HL-60/S4 treated with phorbol 12-myristate 13-acetate at 8.2 ng/mL for 4 days and 3 days (cell line): Measurements from ENCODE around the gene INMT.
"Not testable (repeated sequence)": the region's sequence is repeated elsewhere in the genome, so short reads cannot be mapped to it uniquely, and the experiment has no call there.

Source experiments
- in situ Hi-C: fragments of 300-500 bp; cut with MboI; formaldehyde crosslinking; loops from 2 replicates; pipeline ENCODE4 v1.15.0; 2022; ENCODE audit warnings: low sequenced_read_pairs

The INMT gene

DNA sequence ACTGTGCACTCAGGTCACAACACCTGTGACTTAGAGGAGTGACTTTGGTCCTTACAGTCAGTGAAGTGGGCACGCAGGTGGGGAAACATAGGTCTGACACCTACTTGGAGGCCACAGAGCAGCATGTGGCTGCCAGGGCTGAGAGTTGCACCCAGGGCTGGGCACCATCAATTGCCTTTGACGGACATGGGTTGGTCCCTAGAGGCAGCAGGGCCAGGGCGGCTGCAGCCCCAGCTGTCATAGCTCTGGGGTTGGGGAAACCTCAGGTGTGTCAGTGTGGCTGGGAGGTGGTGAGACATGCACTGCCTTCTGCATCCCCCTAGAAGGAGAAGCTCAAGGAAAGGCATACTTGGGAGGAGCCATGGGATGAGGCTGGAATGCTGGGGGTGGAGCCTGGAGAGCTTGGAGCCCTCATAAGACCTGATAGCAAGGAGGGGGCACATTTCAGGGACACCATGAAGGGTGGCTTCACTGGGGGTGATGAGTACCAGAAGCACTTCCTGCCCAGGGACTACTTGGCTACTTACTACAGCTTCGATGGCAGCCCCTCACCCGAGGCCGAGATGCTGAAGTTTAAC lies at the start of gene INMT:
INMT (plus strand) TSS at position 440 of the 578 bp plus-strand sequence; CDS start at position 456, 16 bp downstream.
- in situ Hi-C loops, result no loop called here

DNA sequence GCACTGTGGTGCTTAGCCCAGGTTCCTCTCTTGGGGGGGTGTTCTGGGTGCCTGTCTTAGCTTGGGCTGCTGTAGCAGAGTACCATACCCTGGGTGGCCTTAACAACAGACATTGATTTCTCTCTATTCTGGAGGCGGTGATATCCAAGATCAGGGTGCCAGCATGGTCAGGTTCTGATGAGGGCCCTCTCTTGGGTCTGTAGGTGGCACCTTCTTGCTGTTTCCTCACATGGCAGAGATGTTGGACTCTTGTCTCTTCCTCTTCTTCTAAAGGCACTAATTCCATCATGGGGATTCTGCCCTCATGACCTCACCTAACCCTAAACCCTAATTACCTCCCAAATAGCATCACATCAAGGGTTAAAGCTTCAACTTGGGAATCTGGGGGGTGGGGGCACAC lies 49.7 kb upstream of the INMT start:
- in situ Hi-C loops, result no loop called here

GRCh38 chr7:30703756-30704155 lies 48.2 kb upstream of the INMT start:
- in situ Hi-C loops, result no loop called here

DNA sequence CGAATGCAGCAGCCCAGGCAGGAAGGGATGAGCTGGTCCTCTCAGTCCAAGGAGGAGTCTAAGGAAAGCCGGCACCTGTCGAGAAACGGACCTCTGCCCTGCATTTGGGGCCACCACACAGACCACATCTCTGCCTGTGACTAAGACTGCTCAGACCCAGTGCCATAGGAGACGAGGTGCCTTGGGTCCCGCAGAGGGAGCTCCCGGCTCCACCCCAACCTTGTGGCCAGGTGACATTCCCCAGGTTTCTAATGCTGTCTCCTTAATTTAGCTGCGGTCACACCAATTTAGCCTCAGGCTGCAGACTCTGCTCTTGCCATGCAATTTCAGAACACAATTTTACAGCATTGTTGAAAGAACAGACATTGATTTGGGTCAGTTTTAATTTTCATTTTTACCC lies 46.9 kb upstream of the INMT start:
- in situ Hi-C loops, result no loop called here

DNA sequence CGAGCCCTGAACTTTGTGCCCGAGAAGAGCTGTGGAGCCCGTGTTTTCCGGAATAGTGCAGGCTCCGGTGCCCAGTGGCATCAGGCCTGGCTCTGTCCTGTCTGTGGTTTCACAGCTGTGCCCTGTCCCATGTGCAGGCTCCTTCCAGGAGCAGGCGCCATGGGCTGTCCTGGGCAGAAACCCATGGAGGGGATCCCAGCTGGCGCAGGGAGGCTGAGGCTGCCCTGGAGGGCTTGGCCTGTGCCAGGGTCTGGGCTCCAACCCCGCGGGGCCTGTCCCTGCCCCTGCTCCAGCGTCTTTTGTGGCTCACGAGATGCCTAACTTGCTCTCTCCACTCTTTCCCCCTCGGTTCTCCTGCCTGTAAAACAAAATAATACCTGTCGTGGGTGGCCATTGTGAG lies 46.3 kb upstream of the INMT start:
- in situ Hi-C loops, result no loop called here

DNA sequence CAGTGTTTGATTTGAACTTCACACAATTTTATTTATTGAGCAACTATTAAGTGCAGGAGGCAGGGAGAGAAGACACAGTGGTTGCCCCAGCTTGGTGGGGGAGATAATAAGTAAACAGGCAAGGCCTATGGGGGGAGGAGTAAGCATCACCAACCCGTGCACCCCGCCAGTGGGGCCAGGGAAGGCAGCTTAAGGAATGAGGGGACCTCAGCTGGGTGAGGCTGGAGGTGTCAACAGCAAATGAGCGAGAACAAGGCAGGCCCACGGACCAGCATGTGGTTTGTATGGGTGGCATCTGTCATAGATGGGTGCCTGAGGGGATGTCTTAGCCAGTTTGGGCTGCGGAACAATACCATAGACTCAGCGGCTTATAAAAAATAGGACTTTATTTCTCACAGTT lies 45.6 kb upstream of the INMT start:
- in situ Hi-C loops, result no loop called here

DNA sequence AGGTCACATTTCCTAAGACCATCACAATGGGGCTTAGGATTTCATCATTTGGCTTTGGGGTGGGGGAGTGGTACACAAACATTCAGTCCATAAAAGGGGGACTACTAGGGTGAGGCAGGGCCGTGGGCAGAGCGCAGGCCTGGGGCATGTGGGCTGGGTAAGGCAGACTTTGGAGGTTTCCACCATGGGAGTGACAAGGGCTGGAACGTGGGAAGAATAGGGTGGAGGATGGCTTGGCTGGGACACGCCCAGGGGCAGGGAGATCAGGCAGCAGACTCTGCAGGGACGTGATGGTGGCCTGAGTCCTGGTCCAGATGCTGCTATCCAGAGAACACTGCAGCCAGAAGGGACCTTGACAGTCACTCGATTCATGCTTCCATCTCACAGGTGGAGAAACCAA lies 45.0 kb upstream of the INMT start:
- in situ Hi-C loops, result no loop called here

DNA sequence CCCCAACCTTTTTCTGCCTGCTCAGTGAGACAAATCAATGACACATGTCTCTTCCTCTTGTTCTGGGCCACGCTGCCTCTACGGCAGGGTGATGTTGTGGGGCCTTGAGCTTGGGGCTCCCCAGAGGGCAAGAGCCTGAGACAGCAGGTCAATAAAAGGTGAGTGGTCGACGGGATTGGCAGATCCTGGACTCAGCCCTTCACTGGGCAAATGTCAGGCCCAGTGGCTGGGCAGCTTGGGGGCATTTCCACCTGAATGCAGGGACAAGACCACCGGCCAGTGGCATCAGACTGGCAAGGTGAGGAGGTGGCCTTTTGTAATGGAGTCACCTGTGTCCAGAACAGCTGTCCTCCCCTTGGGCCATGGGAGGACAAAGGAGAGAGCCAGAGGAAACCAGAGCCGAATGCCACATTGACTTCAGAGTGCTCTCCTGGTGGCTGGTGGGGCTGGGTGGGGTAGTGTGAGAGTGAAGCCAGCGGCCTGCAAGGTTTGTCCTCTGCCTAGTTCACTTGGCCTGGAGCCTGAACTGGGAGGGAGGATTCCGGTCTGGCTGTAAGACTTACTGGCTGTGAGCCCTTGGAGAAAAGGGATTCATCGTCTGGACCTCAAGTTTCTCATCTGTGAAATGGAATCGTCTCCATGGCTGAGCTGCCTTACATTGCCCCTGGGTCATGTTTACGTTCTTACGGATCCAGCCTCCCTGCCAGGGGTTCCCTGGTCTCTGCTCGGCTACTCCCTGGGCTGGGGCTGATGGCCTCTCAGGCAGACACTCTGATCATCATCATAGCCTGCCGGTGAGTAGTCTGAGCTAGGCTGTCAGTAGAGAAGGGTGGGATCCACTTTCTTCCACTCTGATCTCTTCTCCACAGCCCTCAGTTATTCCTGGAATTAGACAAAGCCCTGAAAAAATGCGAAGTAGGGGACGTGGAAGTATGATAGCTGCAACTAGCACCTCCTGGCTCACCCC lies 44.3 kb upstream of the INMT start:
- in situ Hi-C loops, result no loop called here

GRCh38 chr7:30708412-30708811 lies 43.5 kb upstream of the INMT start:
- in situ Hi-C loops, result no loop called here

- in situ Hi-C loops, result no loop called here
Observed at GRCh38 chr7:30708983-30709382, 43.0 kb upstream of the INMT start.

DNA sequence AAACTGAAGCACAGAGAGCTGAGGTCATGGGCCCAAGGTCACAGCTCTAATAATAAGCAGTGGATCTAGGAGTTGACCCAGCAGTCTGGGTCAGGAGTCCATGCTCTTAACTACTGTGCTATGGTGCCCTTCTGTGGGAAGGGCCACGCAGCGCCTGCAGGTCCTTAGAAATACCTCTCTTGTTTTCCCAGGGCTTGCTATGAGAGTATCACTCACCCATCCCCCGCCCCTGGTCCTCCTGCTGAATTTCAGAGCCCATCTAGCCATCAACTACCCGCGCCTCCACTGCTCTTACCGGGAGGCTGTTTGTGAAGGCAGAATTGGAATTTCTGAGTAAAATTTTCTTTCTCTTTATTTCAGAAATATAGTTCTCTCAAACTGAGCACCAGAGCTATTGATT lies 42.4 kb upstream of the INMT start:
- in situ Hi-C loops, result no loop called here

GRCh38 chr7:30710669-30711068 lies 41.3 kb upstream of the INMT start:
- in situ Hi-C loops, result no loop called here

- in situ Hi-C loops, result no loop called here
Observed at GRCh38 chr7:30713392-30713791, 38.5 kb upstream of the INMT start.

DNA sequence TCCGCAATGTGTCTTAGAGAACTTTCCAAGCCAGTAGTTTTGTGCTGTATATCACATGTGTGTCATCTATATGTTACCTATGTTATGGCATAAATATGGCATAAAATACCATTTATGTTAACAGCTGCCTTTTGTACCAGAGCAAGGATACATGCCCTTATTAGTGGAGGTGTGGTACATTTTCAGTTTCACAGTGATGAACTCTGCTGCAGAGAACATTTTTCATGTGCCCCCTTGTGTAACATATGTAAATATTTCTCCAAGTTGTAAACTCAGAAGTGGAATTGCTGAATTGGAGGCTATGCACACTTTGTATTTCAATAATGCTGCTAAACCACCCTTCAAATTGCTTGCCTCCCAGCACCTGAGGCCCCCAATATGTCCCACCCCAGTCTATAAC lies 37.8 kb upstream of the INMT start:
- in situ Hi-C loops, result no loop called here

DNA sequence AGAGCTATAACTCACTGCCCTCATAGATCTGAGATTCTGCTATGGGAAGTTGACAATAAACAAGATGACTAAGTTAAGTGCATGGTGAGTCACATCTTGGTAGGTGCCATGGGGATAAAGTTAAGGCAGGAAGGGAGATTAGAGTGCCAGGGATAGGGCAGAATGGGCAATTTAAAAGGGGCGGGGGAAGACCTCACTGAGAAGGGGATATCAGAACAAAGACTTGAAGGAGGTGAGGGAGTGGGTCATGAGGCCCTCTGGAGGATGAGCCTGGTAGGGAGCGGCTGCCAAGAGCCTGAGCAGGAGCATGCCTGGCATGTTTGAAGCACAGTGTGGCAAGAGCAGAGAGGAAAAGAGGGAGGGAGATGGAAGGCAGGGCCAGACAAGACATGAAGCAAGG lies 34.8 kb upstream of the INMT start:
- in situ Hi-C loops, result no loop called here

DNA sequence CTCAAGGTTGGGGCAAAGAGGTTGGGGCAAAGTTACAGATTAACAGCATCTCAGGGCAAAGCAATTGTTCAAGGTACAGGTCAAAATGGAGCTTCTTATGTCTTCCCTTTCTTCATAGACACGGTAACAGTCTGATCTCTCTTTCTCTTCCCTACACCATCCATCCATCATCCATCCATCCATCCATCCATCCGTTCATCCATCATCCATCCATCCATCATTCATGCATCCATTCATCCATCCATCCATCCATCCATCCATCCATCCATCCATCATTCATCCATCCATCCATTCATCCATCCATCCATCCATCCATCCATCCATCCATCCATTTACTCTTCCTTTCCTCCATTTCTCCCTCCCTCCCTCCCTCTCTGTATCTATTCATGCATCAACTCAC lies 32.5 kb upstream of the INMT start:
- in situ Hi-C loops, result not testable (repeated sequence)

DNA sequence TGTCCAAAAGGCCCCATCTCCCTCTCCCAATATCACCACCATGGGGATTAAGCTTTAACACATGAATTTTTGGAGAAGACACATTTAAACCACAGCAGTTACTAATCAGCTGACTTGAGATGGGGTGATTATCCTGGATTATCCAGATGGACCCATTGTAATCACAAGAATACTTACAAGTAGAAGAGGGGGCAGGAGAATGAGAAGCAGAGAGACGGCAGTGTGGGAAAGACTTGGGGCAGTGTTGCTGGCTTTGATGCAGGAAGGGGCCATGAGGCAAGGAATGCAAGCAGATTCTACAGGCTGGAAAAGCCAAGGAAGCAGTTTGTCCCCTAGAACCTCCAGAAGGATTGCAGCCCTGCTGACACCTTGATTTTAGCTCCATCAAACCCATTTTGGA lies 30.7 kb upstream of the INMT start:
- in situ Hi-C loops, result no loop called here

GRCh38 chr7:30722187-30722586 lies 29.7 kb upstream of the INMT start:
- in situ Hi-C loops, result no loop called here

GRCh38 chr7:30722671-30723070 lies 29.3 kb upstream of the INMT start:
- in situ Hi-C loops, result no loop called here

- in situ Hi-C loops, result no loop called here
Observed at GRCh38 chr7:30723776-30724175, 28.2 kb upstream of the INMT start.

DNA sequence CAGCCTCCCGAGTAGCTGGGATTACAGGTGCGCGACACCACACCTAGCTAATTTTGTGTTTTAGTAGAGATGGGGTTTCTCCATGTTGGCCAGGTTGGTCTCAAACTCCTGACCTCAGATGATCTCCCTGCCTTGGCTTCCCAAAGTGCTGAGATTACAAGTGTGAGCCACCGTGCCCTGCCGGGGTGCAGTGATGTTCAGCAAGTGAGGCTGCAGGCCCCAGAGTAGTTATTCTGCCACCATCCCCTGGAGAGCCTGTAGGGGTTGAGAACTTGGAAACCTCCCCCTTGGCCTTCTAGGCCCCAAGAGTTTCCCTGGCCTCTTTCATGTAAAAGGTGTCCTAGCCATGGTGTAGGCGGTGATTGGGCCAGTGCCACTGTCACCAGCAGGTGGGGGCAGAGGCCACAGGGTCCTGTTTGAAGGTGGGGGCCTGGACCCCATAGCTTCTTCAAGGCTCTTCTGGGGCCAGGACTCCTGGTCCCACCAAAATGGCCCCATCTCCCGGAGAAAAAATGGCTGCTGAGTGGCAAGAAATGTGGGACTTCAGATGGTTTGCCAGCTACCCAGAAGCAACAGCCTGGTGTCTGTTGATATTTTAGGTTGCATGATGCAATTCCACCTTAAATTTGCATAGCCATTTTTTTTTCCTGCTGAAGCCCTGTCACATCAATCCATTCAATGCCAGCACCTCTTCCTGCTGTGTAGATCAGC lies 25.5 kb upstream of the INMT start:
- in situ Hi-C loops, result no loop called here
